Sigmoid colon (tissue), 4 donors: ENCODE data around the gene AKR1C1.

Experiments
- CTCF ChIP-seq, 4 experiments: fragments of 450-650 bp in 3 of 4; fragments of 200-600 bp in 1 of 4; IDR thresholded peaks; one replicate each; pipeline ENCODE4 v1.5.1; 2016 to 2019; ENCODE audit warnings: antibody characterized with exemption in 4 of 4, mild to moderate bottlenecking in 3 of 4, moderate library complexity in 2 of 4
- EP300 ChIP-seq, 4 donors: sonication (generic); formaldehyde crosslinking; IDR thresholded peaks; one replicate each; pipeline ENCODE4 v1.6.1; 2017; ENCODE audit warnings: antibody characterized with exemption in 4 of 4

GRCh38 chr10:4982764-4983226, 19.6 kb downstream of the AKR1C1 start:
- no peak for TF ChIP-seq EP300 (IDR thresholded peaks at IDR 0.05)
- no peak for TF ChIP-seq CTCF (IDR thresholded peaks at IDR 0.05)
